Measurements from ENCODE around the gene TYRP1.

Gene TYRP1

GRCh38 chr9:12697719-12698118 lies 4.5 kb downstream of the TYRP1 start:
- no peak for DNase-seq (ENCODE audit: low read depth in 2 of 2)

GRCh38 chr9:12698266-12698665 lies 5.1 kb downstream of the TYRP1 start:
- no peak for DNase-seq (ENCODE audit: low read depth in 2 of 2)

DNA sequence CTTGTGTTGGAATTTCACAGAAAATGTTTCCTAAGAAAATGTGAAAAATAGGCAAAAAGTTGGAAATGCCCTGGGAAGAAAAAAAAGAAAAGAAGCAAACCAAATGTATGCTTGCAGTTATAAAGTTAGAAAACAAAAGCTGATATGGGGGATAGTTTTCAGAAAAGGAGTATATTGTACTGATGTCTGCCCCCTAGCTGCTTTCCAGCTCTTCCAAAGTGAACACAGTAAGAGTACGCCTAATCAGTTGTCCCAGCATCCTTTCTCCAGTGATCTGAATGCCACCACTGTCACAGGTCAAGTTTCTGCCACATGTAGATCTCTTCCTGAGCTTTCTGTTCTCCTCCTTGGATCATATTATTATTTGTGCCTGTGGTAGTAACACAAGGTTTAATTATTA lies 5.8 kb downstream of the TYRP1 start:
- DNase-seq (ENCODE audit: low read depth in 2 of 2) = no peak

DNA sequence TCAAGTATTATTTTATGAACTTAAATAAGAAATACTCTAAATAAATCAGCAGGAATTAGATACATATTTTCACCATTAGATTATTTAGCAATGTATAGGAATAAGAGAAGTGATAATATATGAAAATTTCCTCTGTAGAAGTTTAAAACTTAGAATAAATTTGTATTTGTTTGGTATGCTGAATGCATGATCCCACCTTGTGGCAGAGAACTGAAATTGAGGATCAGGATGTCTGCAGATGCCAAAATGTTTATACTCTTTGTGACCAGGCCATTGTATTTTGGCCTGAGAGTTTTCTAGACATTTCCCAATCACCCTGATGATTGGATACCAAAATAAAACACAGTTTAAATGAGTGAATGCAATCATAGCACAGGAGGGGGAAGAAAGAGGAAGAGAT lies 6.3 kb downstream of the TYRP1 start:
- no peak for DNase-seq (ENCODE audit: low read depth in 2 of 2)

DNA sequence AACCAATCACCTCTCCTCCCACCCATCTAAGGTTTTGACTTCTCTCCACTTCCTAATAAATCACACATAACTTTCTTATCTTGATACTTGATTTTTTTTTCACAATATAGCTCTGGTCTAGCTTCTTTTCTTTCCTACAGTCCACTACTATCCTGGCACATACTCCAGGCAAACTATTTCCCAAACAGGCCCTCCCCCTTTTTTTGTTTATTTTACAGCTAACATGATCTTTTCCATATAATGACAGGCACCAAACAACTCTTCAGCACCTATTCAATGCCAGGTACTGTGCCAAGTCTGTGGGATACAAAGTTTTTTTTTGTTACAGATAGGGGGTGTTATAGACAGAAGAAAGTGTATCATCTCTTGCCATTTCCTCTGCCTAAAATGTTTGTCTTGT lies 7.9 kb downstream of the TYRP1 start:
- no peak for DNase-seq (ENCODE audit: low read depth in 2 of 2)

GRCh38 chr9:12702160-12702758 lies 9.1 kb downstream of the TYRP1 start:
- no peak for DNase-seq (ENCODE audit: low read depth in 2 of 2)

DNA sequence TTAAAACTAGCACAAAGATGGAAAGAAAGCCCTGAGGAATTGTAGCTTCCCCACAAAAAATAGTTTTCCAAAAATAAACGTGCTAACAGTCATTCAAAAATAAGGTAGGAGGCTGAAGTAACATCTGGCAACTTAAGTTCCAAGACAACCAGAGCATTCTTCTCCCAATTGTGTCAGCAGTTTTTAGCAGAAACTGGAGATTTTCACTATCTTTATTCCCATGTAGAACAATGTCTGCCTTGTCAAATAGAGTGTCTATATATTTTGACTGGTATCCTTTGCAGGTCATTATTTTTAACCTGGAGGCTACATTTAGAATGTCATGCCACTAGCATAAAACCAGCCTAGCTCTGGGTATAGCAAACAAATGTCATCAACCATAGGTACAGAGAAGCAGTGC lies 10.8 kb downstream of the TYRP1 start:
- no peak for DNase-seq (ENCODE audit: low read depth in 2 of 2)

DNA sequence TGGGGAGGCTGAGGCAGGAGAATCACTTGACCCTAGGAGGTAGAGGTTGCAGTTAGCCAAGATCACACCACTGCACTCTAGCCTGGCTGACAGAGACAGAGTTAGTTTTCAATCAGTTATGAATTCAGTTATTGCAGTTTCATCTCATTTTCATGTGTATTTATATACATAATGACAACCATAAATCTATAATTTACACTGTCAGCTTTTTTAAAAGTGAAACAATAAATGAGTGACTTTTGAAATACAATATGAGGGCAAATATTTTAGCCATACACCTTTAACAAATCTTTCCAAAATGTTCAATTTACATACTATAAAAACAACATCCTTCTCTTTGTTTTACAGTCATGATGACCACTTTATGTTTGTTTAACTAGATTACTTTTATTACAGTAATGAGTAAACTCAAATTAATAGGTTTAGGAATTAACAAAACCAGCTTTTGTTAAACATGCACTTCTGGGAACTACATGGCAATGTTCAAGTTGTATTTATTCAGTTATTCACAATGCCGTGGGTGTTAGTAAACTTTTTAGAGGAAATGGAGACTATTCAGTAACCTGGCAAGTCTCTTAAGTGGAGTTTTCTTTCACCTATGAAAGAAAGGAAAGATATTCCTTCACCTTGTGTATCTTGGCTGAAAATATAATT lies 12.7 kb downstream of the TYRP1 start:
- DNase-seq (ENCODE audit: low read depth in 2 of 2) = no peak

- no peak for DNase-seq (ENCODE audit: low read depth in 2 of 2)
Observed at GRCh38 chr9:12708562-12709298, 15.5 kb downstream of the TYRP1 start.

- no peak for DNase-seq (ENCODE audit: low read depth in 2 of 2)
Observed at GRCh38 chr9:12712532-12712931, 19.3 kb downstream of the TYRP1 start.

- no peak for DNase-seq (ENCODE audit: low read depth in 2 of 2)
Observed at GRCh38 chr9:12715268-12715667, 22.1 kb downstream of the TYRP1 start.

- DNase-seq (ENCODE audit: low read depth in 2 of 2) = no peak
Observed at GRCh38 chr9:12716823-12717600, 23.8 kb downstream of the TYRP1 start.

GRCh38 chr9:12717907-12718306 lies 24.7 kb downstream of the TYRP1 start:
- DNase-seq (ENCODE audit: low read depth in 2 of 2) = no peak

DNA sequence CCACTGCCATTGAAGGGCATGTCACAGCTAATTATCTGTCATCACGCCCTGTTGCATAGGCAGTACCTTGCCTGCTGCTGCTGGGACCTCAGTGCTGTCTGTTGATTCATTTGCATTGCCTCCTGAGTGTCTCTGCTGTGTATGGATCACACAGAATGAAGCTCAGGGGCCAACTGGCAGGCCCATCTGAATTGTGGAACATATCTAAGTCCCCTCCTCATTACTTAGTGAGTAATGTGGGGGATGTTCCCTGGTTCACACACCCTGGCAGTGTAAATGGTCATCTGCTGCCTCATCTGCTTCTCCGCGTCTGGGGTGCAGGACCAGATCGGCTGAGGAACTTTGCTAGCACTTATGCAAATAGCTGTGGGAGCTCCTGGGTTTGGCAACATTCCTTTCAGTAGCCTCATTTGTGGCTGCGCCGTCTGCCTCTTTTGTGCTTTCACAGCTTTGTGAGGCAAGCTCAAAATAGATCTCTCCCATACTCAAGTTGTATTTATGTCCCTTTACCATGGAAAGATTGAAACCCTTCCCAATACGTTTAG lies 25.4 kb downstream of the TYRP1 start:
- no peak for DNase-seq (ENCODE audit: low read depth in 2 of 2)

GRCh38 chr9:12719431-12719830 lies 26.2 kb downstream of the TYRP1 start:
- DNase-seq (ENCODE audit: low read depth in 2 of 2) = no peak

GRCh38 chr9:12720551-12720950 lies 27.4 kb downstream of the TYRP1 start:
- no peak for DNase-seq (ENCODE audit: low read depth in 2 of 2)

DNA sequence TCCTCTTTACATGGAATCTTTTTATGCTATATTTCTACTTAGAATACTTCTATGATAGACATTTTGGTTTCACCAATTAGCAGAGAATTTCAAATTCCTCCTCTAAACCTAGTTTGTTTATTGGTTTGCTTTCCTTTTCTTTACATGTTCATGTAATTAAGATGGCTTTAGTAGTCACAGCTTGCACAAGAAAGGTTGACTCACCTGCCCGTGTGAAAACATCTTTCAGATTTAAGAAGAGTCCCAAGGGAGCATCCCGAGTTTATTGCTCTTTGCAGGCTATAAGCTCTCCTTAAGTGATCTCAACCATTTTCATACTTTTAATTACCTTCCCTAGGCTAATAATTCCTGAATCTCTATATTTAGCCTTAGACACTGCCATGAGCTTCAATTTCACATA lies 28.9 kb downstream of the TYRP1 start:
- DNase-seq (ENCODE audit: low read depth in 2 of 2) = no peak

GRCh38 chr9:12723409-12724028 lies 30.3 kb downstream of the TYRP1 start:
- no peak for DNase-seq (ENCODE audit: low read depth in 2 of 2)

DNA sequence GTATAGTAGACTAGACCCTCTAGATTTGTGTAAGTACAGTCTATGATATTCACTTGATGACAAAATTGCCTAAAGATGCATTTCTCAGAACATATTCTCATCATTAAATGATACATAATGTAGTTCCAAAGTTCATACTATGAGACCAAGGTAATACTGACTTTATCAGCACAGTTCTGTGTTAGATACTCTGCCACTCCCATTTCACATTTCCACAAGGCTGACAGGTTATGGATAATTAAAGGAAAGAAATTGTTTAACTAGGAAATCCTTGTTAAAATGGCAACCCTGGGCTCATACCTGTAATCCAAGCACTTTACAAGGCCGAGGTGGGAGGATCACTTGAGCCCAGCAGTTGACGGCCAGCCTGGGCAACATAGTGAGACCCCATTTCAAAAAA lies 33.6 kb downstream of the TYRP1 start:
- DNase-seq (ENCODE audit: low read depth in 2 of 2) = no peak

DNA sequence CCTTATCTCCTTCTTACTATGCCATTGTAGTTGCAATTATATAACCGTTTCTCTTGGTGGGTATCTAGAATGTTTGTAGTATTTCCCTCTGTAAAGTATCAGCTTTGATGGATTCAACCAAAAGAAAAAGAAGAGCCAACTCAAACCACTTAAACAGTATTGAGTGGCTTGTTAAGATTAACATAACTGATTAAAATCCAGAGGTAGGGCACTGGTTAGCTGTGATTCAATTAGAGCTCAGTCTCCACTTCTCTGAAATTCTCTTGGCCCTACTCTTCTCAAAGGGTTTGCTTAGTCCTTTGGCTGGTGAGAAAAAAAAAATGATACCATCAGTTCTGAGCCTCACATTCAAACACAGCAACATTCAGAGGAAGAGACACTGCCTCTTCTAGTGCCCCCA lies 37.0 kb downstream of the TYRP1 start:
- no peak for DNase-seq (ENCODE audit: low read depth in 2 of 2)

- DNase-seq (ENCODE audit: low read depth in 2 of 2) = no peak
Observed at GRCh38 chr9:12730927-12731326, 37.7 kb downstream of the TYRP1 start.

- DNase-seq (ENCODE audit: low read depth in 2 of 2) = no peak
Observed at GRCh38 chr9:12732971-12733370, 39.8 kb downstream of the TYRP1 start.

Measured in stimulated activated CD8-positive, alpha-beta memory T cell treated with anti-CD3 and anti-CD28 coated beads, Interleukin-2, amount 100 ng/mL, for 48 hours (primary cell).